HG03520 (cell line): ENCODE results near the gene CLEC9A.

Experiments
- ATAC-seq: cut with Tn5 transposase; IDR thresholded peaks from one replicate; pipeline ENCODE4 v1.9.1; 2021; ENCODE audit warnings: mild to moderate bottlenecking, moderate library complexity; ENCODE audit not compliant: unreplicated experiment

The CLEC9A gene

GRCh38 chr12:10065241-10065640 lies 34.8 kb downstream of the CLEC9A start:
- no peak for ATAC-seq

DNA sequence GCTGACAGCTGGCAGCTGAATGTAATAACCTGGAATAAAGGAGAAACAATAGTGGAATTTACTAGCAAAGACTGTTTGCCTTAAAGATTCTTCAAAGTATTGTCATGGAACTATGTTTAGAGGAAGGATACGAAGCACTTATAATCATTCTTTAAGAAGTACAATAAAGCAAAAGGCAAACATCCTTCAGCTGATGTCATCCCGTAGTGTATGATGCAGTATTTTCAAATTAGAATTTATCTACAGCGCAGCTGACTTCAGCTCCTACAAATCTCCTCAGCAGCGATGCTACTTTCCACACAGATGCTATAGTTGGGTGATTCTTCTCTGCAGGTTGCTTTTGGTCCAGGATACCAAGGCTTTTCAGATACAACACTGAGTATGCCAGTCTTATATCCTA lies 36.8 kb downstream of the CLEC9A start:
- no peak for ATAC-seq

GRCh38 chr12:10067942-10068341 lies 37.5 kb downstream of the CLEC9A start:
- no peak for ATAC-seq

GRCh38 chr12:10068644-10069043 lies 38.2 kb downstream of the CLEC9A start:
- ATAC-seq: no peak

DNA sequence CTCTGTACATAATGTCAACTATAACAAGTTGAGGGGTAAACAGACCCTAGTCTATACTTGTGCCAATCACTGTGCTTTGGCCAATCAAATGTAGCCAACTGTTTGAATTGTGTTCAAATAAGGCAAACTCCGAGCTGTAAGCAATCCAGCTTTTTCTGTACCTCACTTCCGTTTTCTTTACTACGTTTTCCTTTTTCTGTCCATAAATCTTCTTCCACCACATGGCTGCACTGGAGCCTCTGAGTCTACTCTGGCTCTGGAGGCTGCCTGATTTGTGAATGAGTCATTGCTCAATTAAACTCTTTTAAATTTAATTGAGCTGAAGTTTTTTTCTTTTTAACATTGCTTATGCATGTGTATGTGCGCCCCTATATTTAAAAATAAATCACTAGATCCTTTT lies 38.6 kb downstream of the CLEC9A start:
- ATAC-seq: no peak

- no peak for ATAC-seq
Measured at GRCh38 chr12:10069976-10070375, 39.5 kb downstream of the CLEC9A start.

DNA sequence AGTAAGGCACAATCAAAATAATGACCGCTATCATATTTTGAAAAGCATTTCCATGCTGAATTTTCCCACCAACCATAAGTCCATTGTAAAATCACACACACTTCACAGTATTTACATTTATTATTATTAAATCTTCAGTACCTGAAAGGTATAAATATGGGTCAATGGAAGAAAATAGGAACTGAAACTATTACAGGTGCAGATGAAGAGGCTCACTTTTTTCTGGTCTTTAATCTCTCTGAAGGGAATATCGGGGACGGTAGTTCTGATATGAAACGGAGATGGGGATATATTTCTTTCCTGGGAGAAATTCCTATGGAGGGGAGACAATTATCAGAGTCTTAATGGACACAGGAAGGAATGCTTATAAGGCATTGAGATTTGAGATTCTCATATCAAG lies 39.9 kb downstream of the CLEC9A start:
- ATAC-seq: no peak

DNA sequence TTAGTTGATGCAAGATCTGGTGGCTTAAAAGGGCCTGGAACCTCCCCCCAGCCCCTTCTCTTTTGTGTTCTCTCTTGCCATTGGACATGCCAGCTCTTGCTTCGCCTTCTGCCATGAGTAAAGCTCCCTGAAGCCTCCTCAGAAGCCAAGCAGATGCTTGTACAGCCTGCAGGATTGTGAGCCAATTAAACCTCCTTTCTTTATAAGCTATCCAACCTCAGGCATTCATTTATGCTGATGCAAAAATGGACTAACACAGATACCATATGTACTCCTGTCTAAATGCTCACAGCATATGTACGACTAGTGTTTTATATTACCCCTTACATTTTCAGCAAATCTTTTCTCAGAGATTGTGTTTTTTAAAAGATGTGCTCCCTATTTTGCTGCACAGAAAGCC lies 41.6 kb downstream of the CLEC9A start:
- ATAC-seq: no peak

DNA sequence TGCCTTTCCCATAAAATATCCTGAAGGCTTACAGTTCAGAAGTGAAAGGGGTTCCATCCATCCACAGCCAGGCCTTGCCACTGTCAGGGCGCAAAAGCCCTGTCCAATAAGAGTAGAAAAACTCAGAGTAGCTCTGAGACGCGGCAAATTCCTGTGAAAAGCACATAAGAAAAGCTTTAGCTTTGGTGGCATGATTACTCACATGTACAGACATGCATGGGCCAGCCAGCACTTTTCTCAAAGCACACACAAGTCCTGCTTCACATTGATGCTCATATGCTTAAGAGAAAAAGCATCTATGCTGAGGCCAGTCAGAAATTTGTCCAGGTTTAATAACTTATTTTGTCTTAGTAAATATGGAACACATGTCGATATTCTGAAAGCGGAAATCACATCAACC lies 42.8 kb downstream of the CLEC9A start:
- ATAC-seq: no peak

- ATAC-seq: no peak
Measured at GRCh38 chr12:10075451-10075850, 45.0 kb downstream of the CLEC9A start.

GRCh38 chr12:10082117-10082874 lies 51.8 kb downstream of the CLEC9A start:
- ATAC-seq: no peak

GRCh38 chr12:10084733-10085132 lies 54.3 kb downstream of the CLEC9A start:
- ATAC-seq: no peak

DNA sequence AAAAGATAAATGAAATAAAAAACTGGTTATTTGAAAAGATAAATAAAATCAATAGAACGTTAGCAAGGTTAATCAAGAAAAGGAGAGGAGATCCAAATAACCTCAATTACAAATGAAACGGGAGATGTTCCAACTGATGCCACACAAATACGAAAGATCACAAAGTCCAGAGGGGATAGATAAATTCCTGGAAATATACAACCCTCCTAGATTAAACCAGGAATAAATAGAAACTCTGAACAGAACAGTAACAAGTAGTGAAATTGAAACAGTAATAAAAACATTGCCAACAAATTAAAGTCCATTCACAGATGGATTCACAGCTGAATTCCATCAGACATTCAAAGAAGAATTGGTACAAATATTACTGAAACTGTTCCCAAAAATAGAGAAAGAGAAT lies 55.9 kb downstream of the CLEC9A start:
- no peak for ATAC-seq

- no peak for ATAC-seq
Measured at GRCh38 chr12:10088031-10088430, 57.5 kb downstream of the CLEC9A start.

GRCh38 chr12:10088955-10089900 lies 58.7 kb downstream of the CLEC9A start:
- no peak for ATAC-seq

- ATAC-seq: no peak
Measured at GRCh38 chr12:10094646-10095395, 64.3 kb downstream of the CLEC9A start.

- no peak for ATAC-seq
Measured at GRCh38 chr12:10095971-10096370, 65.5 kb downstream of the CLEC9A start.

DNA sequence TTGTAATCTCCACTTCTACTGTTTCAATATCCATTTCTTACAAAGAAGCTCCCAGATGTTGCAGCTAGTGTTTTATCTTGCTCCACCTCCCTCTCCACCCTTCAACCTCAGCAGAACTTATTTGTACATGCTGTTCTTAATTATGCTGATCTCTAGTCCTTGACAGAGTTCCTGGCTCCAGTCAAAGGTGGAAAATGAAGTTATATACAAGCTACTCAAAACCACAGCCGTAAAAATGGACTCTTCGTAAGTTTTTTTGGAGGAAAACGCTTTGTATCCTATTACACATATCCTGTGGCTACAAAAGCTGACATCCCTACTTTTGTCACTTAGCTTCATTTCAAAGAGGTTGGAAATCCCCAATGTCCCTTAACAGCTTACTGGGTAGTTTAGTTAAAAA lies 67.0 kb downstream of the CLEC9A start:
- ATAC-seq: no peak

- ATAC-seq: no peak
Measured at GRCh38 chr12:10098791-10099190, 68.3 kb downstream of the CLEC9A start, which contains the start of gene CLEC1A. Gene CLEC1A, minus strand, starts transcription at chr12:10098985. Its CDS starts 63 bp downstream, at chr12:10098922.

DNA sequence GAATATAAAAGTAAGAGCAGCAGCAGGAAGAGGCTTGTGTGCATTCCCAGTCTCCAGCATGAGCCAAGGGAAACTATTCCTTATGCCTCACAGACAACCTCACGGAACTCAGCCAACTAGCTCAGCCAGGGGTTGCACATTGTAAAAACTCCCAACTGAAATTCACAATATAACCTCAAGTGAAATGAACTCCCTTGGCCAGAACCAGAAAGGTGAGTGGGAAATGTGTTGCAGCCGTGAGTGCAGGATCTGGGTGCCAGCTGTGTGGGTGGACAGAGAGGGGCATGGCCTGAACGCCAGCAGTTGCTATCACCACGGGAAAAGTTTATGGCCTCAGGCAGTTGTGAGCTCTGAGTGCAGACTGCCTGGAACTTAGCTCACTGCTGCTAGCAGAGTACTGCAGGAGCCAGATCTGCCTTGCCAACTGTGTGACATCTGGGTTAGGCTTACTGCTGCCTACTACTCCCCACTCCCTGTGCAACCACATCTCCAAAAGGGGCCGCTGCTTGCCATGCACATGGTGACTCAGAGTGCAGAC lies 70.6 kb downstream of the CLEC9A start:
- no peak for ATAC-seq

DNA sequence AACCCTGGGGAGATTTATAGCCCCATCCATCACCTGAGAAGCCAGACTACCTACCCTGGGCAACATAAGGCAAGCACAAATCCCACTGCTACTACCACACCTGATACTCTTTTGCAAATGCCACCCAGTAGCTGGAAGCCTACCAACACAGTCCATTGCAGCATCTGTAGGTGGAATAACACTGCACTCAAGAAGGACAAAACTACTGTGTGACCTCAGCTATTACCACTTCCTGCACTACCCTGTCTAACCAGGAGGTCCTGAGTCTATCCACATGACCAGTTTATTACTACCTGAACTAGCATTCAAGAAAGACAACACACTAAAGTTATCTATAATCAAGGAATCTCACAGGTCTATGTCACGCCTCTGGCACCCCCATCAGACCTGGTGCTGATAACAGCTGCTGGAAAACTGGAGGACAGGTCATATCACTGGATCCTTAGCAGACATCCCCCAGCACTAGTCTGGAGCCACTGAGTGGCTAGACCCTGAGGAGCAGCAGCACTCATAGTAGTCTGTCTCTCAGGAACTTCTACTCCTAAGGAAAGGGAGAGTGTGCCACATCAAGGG lies 71.3 kb downstream of the CLEC9A start:
- no peak for ATAC-seq
